Karpas-422 (cell line): ENCODE data around the gene ELP4. TPM values are rescaled to one million over a fixed set of nuclear protein-coding genes. Genes with fewer than 3 reads are reported as not detected.

Source experiments
- DNase-seq: peaks from one replicate; pipeline ENCODE4 v3.0.0-alpha.2; 2015
- H2AFZ ChIP-seq: fragments of 200-600 bp; sonication (generic); 2 replicates; pipeline ENCODE4 v1.6.1; 2014; ENCODE audit warnings: antibody characterized with exemption, low read length, mixed read lengths
- H3K27ac ChIP-seq: fragments of 200-600 bp; sonication (generic); 2 replicates; pipeline ENCODE4 v1.5.1; 2014; ENCODE audit warnings: mild to moderate bottlenecking, low read length, moderate library complexity
- H3K27me3 ChIP-seq: fragments of 200-600 bp; sonication (generic); 2 replicates; pipeline ENCODE4 v1.6.1; 2014; ENCODE audit warnings: low read length, mixed read lengths
- H3K36me3 ChIP-seq: fragments of 200-600 bp; sonication (generic); 2 replicates; pipeline ENCODE4 v1.6.1; 2014; ENCODE audit warnings: low read length, mixed read lengths; ENCODE audit not compliant: insufficient read depth
- H3K4me1 ChIP-seq: fragments of 200-600 bp; sonication (generic); 2 replicates; pipeline ENCODE4 v1.6.1; 2014; ENCODE audit warnings: mild to moderate bottlenecking, low read length, mixed read lengths
- H3K4me2 ChIP-seq: fragments of 200-600 bp; sonication (generic); 2 replicates; pipeline ENCODE4 v1.6.1; 2014; ENCODE audit warnings: low read length, low read depth, mild to moderate bottlenecking; ENCODE audit not compliant: poor library complexity, severe bottlenecking
- H3K4me3 ChIP-seq: fragments of 200-600 bp; sonication (generic); 2 replicates; pipeline ENCODE4 v1.5.1; 2014; ENCODE audit warnings: mild to moderate bottlenecking, antibody characterized with exemption, low read length, mixed read lengths
- H3K79me2 ChIP-seq: fragments of 200-600 bp; sonication (generic); 2 replicates; pipeline ENCODE4 v1.6.1; 2014; ENCODE audit warnings: mild to moderate bottlenecking, low read length, mixed read lengths
- H3K9ac ChIP-seq: fragments of 200-600 bp; sonication (generic); 2 replicates; pipeline ENCODE4 v1.6.0; 2014; ENCODE audit warnings: low read length
- H3K9me2 ChIP-seq: fragments of 200-600 bp; sonication (generic), shearing (Covaris generic); replicated peaks from 2 replicates; pipeline ENCODE4 v1.6.0; 2014; ENCODE audit warnings: mild to moderate bottlenecking, low read length, moderate library complexity; ENCODE audit not compliant: insufficient read depth
- H3K9me3 ChIP-seq: fragments of 300-700, 200-600 bp; sonication (generic); 2 replicates; pipeline ENCODE4 v1.6.1; 2014; ENCODE audit warnings: low read length, mixed read lengths
- H4K20me1 ChIP-seq: fragments of 200-600 bp; sonication (generic); 2 replicates; pipeline ENCODE4 v1.6.1; 2014; ENCODE audit warnings: mild to moderate bottlenecking, antibody characterized with exemption, low read length, low read depth; ENCODE audit not compliant: insufficient read depth
- total RNA-seq: library from RNA; depleted of rRNA; stranded (reverse); fragments of >200 nt; shearing (Covaris generic); gene quantifications from 2 replicates; pipeline ENCODE4 v1.2.3, GENCODE V29; 2014; ENCODE audit warnings: low replicate concordance; rRNA removed

The ELP4 gene
- 44.3 and 87.1 TPM in 2 replicates for total RNA-seq

GRCh38 chr11:31509429-31510345 is at the start of gene ELP4, which contains the start of gene IMMP1L:
Gene ELP4 (plus strand): TSS chr11:31509767. CDS start chr11:31509785, 18 bp downstream.
Gene IMMP1L (minus strand): TSS chr11:31509622. CDS start chr11:31463276, 46,346 bp downstream.
- Histone ChIP-seq H3K79me2 (peaks cover 98% of the 10 kb centered on the region), H2AFZ (peak within 1 kb of the TSS; percentile 84), H3K4me3 (peak within 1 kb of the TSS; percentile 93), H3K4me2 (peak within 1 kb of the TSS; percentile 89), H3K4me1 (peaks cover 30% of the 10 kb centered on the region), H3K9me3 (no peaks in the 10 kb centered on the region), H3K27ac (peak within 1 kb of the TSS; percentile 14), H3K9me2 (no peaks in the 10 kb centered on the region), H3K36me3 (peaks cover 8% of the 10 kb centered on the region; the same call in 1 of the 2 replicates), H4K20me1 (no peaks in the 10 kb centered on the region), H3K27me3 (no peaks in the 10 kb centered on the region), H3K9ac (peak within 1 kb of the TSS; percentile 86)
- DNase-seq: peak; percentile 99

GRCh38 chr11:31464436-31464835 is 45.1 kb upstream of the ELP4 start:
- Histone ChIP-seq H3K4me3 (no peak overlapping the region), H3K9me2 (0 out of 2 replicates have a peak, but pooled peaks cover 6% of the 10 kb centered on the region), H3K4me2 (no peak overlapping the region), H3K27ac (no peak overlapping the region), H3K27me3 (no peaks in the 10 kb centered on the region), H2AFZ (no peak overlapping the region), H3K9ac (no peak overlapping the region), H4K20me1 (no peaks in the 10 kb centered on the region), H3K4me1 (no peaks in the 10 kb centered on the region), H3K9me3 (peaks cover 9% of the 10 kb centered on the region; the same call in 1 of the 2 replicates), H3K79me2 (peaks cover 91% of the 10 kb centered on the region), H3K36me3 (peaks cover 38% of the 10 kb centered on the region)
- no peak for DNase-seq

DNA sequence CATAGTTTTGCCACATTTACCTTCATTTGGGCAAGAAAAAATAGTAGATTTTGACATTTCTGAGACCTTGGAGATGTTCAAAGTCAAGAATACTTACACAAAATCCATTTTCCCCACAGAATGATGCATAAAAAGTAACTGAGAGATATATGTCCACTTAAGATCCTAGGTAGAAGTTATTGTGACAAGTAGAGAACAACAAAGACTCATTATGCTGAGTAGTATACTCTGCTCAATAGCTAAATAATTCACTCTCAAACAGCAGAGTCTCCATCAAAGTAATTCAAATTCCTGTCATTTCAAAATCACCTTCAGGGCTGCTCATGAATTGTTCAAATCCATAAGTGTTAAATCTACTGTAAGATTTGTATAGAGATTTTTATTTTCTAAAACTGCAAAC is 35.5 kb upstream of the ELP4 start:
- Histone ChIP-seq H3K4me3 (no peak overlapping the region), H3K9me2 (no peaks in the 10 kb centered on the region), H3K9me3 (no peaks in the 10 kb centered on the region), H2AFZ (no peak overlapping the region), H3K79me2 (peaks cover 78% of the 10 kb centered on the region), H3K4me2 (no peak overlapping the region), H3K27me3 (no peaks in the 10 kb centered on the region), H3K27ac (no peak overlapping the region), H4K20me1 (no peaks in the 10 kb centered on the region), H3K36me3 (no peaks in the 10 kb centered on the region), H3K9ac (no peak overlapping the region), H3K4me1 (no peaks in the 10 kb centered on the region)
- DNase-seq: no peak

DNA sequence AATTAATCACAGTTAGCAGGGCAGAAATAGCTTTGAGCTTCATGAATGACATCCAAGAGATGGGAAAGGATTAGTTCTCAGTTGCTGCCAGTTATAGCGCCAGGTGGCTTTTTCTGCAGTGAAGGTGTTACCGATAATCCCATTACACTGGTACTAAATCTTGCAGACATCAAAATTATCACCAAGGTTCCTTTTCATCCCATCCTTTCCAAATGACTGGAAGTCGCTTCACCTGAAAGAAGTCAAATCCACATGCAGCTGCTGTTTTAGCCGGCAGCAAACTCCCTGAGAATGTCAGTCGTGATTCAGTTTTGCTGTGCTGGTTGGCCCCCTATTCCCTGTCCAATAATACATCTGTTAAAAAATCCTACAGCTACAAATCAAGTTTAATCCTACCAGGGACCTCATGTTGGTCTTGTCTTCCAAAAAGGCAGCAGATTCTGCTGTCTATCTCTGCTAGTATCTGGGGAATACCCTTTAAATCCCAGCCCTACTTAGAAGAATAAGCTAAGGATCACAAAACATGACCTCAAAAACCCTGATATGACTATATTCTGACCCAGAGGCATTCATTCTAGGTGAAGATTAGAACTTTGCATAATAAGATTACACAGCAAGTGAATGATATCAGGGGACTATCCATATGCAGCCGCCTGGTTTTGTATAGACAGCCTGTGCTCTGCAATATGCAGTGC is 31.9 kb upstream of the ELP4 start:
- Histone ChIP-seq H3K27ac (no peak overlapping the region), H3K4me3 (no peak overlapping the region), H3K4me1 (no peaks in the 10 kb centered on the region), H3K9me3 (no peaks in the 10 kb centered on the region), H3K9me2 (no peaks in the 10 kb centered on the region), H2AFZ (no peak overlapping the region), H3K79me2 (peaks cover 91% of the 10 kb centered on the region), H3K9ac (no peak overlapping the region), H3K36me3 (no peaks in the 10 kb centered on the region), H3K4me2 (no peak overlapping the region), H3K27me3 (no peaks in the 10 kb centered on the region), H4K20me1 (no peaks in the 10 kb centered on the region)
- DNase-seq: no peak

DNA sequence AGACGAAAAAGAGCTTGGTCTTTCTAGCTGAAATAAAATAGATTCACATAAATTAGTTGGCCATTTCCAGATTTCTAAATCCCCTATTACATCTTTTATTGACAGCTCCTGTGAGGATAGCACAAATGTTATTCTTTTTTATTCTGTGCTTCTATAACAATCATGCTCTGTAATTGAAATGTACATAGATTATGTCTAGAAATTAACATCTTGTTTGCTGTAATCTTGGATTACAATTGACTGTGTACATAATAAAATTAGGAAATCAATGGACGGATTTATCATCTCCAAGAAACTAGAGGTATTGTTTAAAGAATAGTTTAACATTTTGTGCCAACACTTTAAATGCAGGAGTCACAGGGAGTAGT is 31.4 kb upstream of the ELP4 start:
- DNase-seq: no peak
- Histone ChIP-seq H3K9me3 (0 out of 2 replicates have a peak, but pooled peaks cover 2% of the 10 kb centered on the region), H3K9ac (no peak overlapping the region), H2AFZ (no peak overlapping the region), H3K27ac (no peak overlapping the region), H3K4me1 (no peaks in the 10 kb centered on the region), H3K27me3 (no peaks in the 10 kb centered on the region), H3K79me2 (peaks cover 95% of the 10 kb centered on the region), H3K9me2 (no peaks in the 10 kb centered on the region), H4K20me1 (no peaks in the 10 kb centered on the region), H3K36me3 (peaks cover 2% of the 10 kb centered on the region; the same call in 1 of the 2 replicates), H3K4me3 (no peak overlapping the region), H3K4me2 (no peak overlapping the region)

- 0 out of 2 replicates have a peak, but pooled peaks cover 4% of the 10 kb centered on the region for H3K9me3 ChIP-seq
- H2AFZ ChIP-seq: no peak overlapping the region
- no peak overlapping the region for H3K9ac ChIP-seq
- H3K4me2 ChIP-seq: no peak overlapping the region
- H3K79me2 ChIP-seq: peaks cover 96% of the 10 kb centered on the region
- no peak overlapping the region for H3K4me3 ChIP-seq
- no peak for DNase-seq
- no peaks in the 10 kb centered on the region for H3K27me3 ChIP-seq
- no peaks in the 10 kb centered on the region for H4K20me1 ChIP-seq
- no peaks in the 10 kb centered on the region for H3K9me2 ChIP-seq
- peaks cover 4% of the 10 kb centered on the region; the same call in 1 of the 2 replicates for H3K36me3 ChIP-seq
- H3K4me1 ChIP-seq: no peaks in the 10 kb centered on the region
- H3K27ac ChIP-seq: no peak overlapping the region
Observed at GRCh38 chr11:31479066-31479465, 30.5 kb upstream of the ELP4 start.

GRCh38 chr11:31480930-31481329 is 28.6 kb upstream of the ELP4 start:
- H4K20me1 ChIP-seq: no peaks in the 10 kb centered on the region
- no peak overlapping the region for H3K4me2 ChIP-seq
- H3K9me2 ChIP-seq: no peaks in the 10 kb centered on the region
- peaks cover 4% of the 10 kb centered on the region; the same call in 1 of the 2 replicates for H3K36me3 ChIP-seq
- H3K4me3 ChIP-seq: no peak overlapping the region
- no peaks in the 10 kb centered on the region for H3K4me1 ChIP-seq
- no peak overlapping the region for H2AFZ ChIP-seq
- 0 out of 2 replicates have a peak, but pooled peaks cover 4% of the 10 kb centered on the region for H3K9me3 ChIP-seq
- H3K9ac ChIP-seq: no peak overlapping the region
- H3K79me2 ChIP-seq: peaks cover 96% of the 10 kb centered on the region
- H3K27ac ChIP-seq: no peak overlapping the region
- no peak for DNase-seq
- H3K27me3 ChIP-seq: no peaks in the 10 kb centered on the region

GRCh38 chr11:31484497-31484896 is 25.1 kb upstream of the ELP4 start:
- Histone ChIP-seq H3K4me3 (no peak overlapping the region), H3K9me2 (no peaks in the 10 kb centered on the region), H3K27me3 (no peaks in the 10 kb centered on the region), H3K4me2 (no peak overlapping the region), H3K27ac (no peak overlapping the region), H3K4me1 (no peaks in the 10 kb centered on the region), H4K20me1 (no peaks in the 10 kb centered on the region), H2AFZ (no peak overlapping the region), H3K9me3 (0 out of 2 replicates have a peak, but pooled peaks cover 4% of the 10 kb centered on the region), H3K79me2 (peaks cover 89% of the 10 kb centered on the region), H3K9ac (no peak overlapping the region), H3K36me3 (peaks cover 4% of the 10 kb centered on the region)
- no peak for DNase-seq
